Esophagus (tissue), 2 donors: ENCODE results near the gene AKAP14. TPM values are rescaled to one million over a fixed set of nuclear protein-coding genes. Genes with fewer than 3 reads are reported as not detected.
"Not testable (repeated sequence)": the region's sequence is repeated elsewhere in the genome, so short reads cannot be mapped to it uniquely, and the experiment has no call there.

Experiments
- H3K27ac ChIP-seq, 2 donors: one replicate each; pipeline ENCODE4 v1.5.1; 2013; ENCODE audit warnings: low read depth in 2 of 2, mild to moderate bottlenecking in 2 of 2, inconsistent platforms in 1 of 2, low read length in 1 of 2, moderate library complexity in 1 of 2
- H3K27me3 ChIP-seq, 2 donors: one replicate each; pipeline ENCODE4 v1.6.1; 2013; ENCODE audit warnings: low read length in 2 of 2, control low read depth in 1 of 2, mild to moderate bottlenecking in 1 of 2; ENCODE audit not compliant: insufficient read depth in 2 of 2, control insufficient read depth in 1 of 2
- H3K36me3 ChIP-seq, 2 donors: one replicate each; pipeline ENCODE4 v1.6.1; 2013; ENCODE audit warnings: low read length in 1 of 2; ENCODE audit not compliant: control insufficient read depth in 2 of 2, insufficient read depth in 2 of 2
- H3K4me1 ChIP-seq, 2 donors: one replicate each; pipeline ENCODE4 v1.6.1; 2013; ENCODE audit warnings: low read length in 1 of 2; ENCODE audit not compliant: control insufficient read depth in 2 of 2, insufficient read depth in 2 of 2
- H3K4me3 ChIP-seq, 2 donors: one replicate each; pipeline ENCODE4 v1.5.1; 2013; ENCODE audit warnings: low read length in 2 of 2, mild to moderate bottlenecking in 2 of 2, low read depth in 1 of 2, moderate library complexity in 1 of 2
- H3K9me3 ChIP-seq, 2 donors: one replicate each; pipeline ENCODE4 v1.6.1; 2013; ENCODE audit warnings: mild to moderate bottlenecking in 2 of 2, low read depth in 1 of 2, low read length in 1 of 2, moderate library complexity in 1 of 2; ENCODE audit not compliant: control insufficient read depth in 2 of 2, insufficient read depth in 1 of 2
- WGBS, 2 donors: extraction: QIAGEN DNeasy Blood & Tissue Kit; methylation state at CpG; one replicate each; pipeline ENCODE4 v1.1.7; 2013; 5-methylcytosine and 5-hydroxymethylcytosine counted together
- polyA plus RNA-seq, 2 donors: library from polyadenylated mRNA; stranded (reverse); fragments of 200-250 nt; gene quantifications; one replicate each; pipeline ENCODE4 v1.2.3, GENCODE V29; 2013
- donor health status: healthy with polysubstance abuse.
- donor health status: Bipolar disorder and iron deficiency.

Gene AKAP14
- polyA plus RNA-seq, 2 donors: not detected

DNA sequence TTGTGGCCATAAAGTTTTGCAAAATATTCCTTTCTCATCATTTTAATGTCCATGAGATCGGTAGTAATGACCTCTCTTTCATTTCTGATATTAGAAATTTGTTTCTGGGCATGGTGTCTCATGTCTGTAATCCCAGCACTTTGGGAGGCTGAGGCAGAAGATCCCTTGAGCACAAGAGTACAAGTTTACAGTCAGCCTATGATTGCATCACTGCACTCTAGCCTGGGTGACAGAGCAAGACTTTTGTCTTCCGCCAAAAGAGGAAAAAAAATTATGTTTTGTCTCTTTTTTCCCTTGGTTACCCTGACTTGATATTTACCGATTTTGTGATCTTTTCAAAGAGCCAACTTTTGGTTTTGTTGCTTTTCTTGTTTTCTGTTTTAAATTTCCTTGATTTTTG, 58.7 kb downstream of the AKAP14 start:
- H3K27me3 ChIP-seq: no peaks in the 10 kb centered on the region
- H3K36me3 ChIP-seq: no peaks in the 10 kb centered on the region
- H3K4me1 ChIP-seq: no peaks in the 10 kb centered on the region
- WGBS, 2 donors: 76 to 79% methylated on average over 3 of the region's 3 CpGs
- no peaks in the 10 kb centered on the region for H3K9me3 ChIP-seq
- no peak overlapping the region for H3K4me3 ChIP-seq
- H3K27ac ChIP-seq: no peak overlapping the region

DNA sequence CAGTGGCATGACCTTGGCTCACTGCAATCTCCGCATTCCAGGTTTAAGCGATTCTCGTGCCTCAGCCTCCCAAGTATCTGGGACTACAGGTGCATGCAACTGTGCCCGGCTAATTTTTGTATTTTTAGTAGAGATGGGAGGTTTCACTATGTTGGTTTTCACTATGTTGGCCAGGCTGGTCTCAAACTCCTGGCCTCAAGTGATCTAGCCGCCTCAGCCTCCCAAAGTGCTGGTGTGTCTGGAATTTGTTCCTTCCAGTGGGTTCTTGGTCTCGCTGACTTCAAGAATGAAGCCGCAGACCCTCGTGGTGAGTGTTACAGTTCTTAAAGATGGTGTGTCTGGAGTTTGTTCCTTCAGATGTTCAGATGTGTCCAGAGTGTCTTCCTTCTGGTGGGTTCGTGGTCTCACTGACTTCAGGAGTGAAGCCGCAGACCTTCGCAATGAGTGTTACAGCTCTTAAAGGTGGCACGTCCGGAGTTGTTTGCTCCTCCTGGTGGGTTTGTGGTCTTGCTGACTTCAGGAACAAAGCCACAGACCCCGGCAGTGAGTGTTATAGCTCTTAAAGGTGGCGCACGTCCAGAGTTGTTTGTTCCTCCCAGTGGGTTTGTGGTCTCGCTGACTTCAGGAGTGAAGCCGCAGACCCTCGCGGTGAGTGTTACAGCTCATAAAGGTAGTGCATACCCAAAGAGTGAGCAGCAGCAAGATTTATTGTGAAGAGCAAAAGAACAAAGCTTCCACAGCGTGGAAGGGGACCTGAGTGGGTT, 60.3 kb downstream of the AKAP14 start:
- not testable (repeated sequence) for H3K27ac ChIP-seq, H3K4me1 ChIP-seq, H3K4me3 ChIP-seq, H3K36me3 ChIP-seq, H3K9me3 ChIP-seq, H3K27me3 ChIP-seq
- WGBS, 2 donors: 76 to 78% methylated on average over 21 of the region's 21 CpGs

DNA sequence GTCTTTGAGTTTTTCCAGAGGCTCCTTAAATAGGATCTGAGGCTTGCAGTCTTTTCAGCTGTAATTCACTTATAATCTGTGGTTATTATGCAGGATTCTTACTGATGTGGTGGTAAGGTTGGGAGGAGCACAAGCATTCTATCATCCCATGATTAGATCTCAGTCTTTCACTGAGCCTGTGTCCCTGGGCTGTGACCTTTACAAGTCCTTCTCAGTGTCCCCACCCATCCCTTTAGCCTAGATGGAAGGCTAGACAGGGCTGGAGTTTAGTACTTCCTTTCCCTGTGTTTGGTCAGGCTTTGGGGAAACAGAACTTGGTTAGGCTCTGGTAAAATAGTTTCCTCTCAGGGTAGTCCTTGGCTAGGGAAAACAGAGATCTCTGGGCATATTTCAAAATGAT, 64.9 kb downstream of the AKAP14 start:
- Histone ChIP-seq H3K4me1 (no peaks in the 10 kb centered on the region), H3K9me3 (no peaks in the 10 kb centered on the region), H3K27ac (no peak overlapping the region), H3K4me3 (no peak overlapping the region), H3K27me3 (peaks cover 0 to 3% of the 10 kb centered on the region in 2 donors), H3K36me3 (no peaks in the 10 kb centered on the region)

DNA sequence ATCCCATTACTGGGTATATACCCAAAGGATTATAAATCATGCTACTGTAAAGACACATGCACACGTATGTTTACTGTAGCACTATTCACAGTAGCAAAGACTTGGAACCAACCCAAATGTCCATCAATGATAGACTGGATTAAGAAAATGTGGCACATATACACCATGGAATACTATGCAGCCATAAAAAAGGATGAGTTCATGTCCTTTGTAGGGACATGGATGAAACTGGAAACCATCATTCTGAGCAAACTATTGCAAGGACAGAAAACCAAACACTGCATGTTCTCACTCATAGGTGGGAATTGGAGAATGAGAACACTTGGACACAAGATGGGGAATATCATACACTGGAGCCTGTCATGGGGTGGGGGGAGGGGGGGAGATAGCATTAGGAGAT, 71.1 kb downstream of the AKAP14 start:
- H3K27me3 ChIP-seq, H3K36me3 ChIP-seq, H3K4me1 ChIP-seq, H3K27ac ChIP-seq, H3K9me3 ChIP-seq, H3K4me3 ChIP-seq: not testable (repeated sequence)
- 67 to 94% methylated on average over 1 of the region's 1 CpG for WGBS, 2 donors

Other genes starting within 250 kb of the AKAP14 start
- 1 to 10 TPM; 5.4 to 7.3 TPM for gene SEPTIN6, start 202.7 kb upstream of the AKAP14 start, polyA plus RNA-seq
- under 1 TPM; 0.14 to 0.18 TPM for gene SOWAHD, start 137.3 kb upstream of the AKAP14 start, polyA plus RNA-seq
- gene RPL39, start 104.3 kb upstream of the AKAP14 start, polyA plus RNA-seq: 1,000 to 10,000 TPM; 4,646 to 5,407 TPM
- 10 to 100 TPM in 1 of 2 donors, 1 to 10 TPM in 1; 7.9 to 20.6 TPM for gene UPF3B, start 42.9 kb upstream of the AKAP14 start, polyA plus RNA-seq
- gene RNF113A, start 24.2 kb upstream of the AKAP14 start, polyA plus RNA-seq: 10 to 100 TPM; 13.4 to 13.9 TPM
- 100 to 1,000 TPM; 146 to 229 TPM for gene NDUFA1, start 24.1 kb upstream of the AKAP14 start, polyA plus RNA-seq
- 1 to 10 TPM; 2.9 to 4.4 TPM for gene NKAP, start 47.9 kb downstream of the AKAP14 start, polyA plus RNA-seq
- not detected for gene RHOXF2B, start 181.8 kb downstream of the AKAP14 start, polyA plus RNA-seq
- under 1 TPM; 0.24 to 0.53 TPM for gene RHOXF1, start 220.0 kb downstream of the AKAP14 start, polyA plus RNA-seq